GM21528 (cell line): Measurements from ENCODE around the gene WNT9A.

Experiments used
- ATAC-seq: cut with Tn5 transposase; IDR thresholded peaks from one replicate; pipeline ENCODE4 v1.9.1; 2021; ENCODE audit warnings: mild to moderate bottlenecking, moderate library complexity; ENCODE audit not compliant: unreplicated experiment, low FRiP score

WNT9A gene

DNA sequence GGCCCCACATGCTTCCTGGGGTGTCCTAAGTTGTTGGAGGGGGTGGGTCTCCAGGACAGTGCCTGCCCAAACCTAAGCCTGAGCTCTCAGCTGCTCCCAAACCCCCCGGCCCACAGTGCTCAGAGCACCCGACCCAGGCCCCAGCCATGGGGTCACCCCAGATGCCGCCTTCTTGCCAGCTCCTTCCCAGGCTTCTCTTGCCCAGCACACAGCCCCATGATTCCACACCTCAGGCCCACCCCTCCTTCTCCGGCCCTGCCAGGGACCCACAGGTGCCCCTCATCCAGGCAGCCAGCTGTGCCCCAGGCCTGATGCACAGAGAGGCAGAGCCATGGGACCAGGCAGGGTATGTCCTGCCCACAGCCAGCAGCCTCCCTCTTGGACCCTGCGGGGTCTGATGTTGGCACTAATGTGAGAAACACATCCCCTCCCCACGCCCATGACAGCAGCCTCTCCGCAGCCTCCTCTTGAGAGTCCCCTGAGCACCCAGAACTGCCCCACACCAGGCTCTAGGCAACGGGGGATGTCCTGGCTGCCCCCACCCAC is 4.9 kb downstream of the WNT9A start:
- no peak for ATAC-seq

DNA sequence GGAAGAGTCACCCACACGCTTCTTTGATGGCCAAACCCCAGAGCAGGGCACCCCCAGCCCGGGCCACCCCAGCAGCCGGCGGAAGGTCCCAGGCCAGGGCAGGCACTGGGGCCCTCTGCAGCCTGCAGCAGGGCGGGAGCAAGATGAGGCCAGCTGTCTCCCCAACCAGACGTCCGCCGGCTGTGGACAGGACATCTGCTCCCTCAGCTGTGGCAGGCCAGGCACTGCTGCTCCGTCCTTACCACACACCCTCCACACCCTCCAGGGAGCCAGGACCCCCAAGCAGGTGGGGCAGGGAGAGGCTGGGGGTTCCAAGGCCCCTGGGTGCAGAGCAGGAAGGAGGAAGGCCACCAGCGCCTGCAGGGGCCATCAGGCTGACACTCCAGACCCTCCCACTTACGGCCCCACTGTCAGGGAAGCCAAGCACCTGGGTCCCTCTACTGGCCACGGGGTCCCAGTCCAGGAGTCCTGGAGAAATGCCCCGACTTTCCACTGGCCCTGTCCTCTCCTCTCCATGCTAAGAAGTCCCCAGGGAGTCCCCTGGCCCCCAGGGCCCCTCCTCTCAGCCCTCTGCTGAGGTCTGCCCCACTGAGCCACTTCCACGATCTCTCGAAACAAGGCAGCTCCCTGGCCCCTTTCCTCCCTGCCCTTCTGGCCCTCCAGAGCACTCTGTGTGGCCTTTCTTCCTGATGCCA is 5.6 kb downstream of the WNT9A start:
- ATAC-seq: no peak

DNA sequence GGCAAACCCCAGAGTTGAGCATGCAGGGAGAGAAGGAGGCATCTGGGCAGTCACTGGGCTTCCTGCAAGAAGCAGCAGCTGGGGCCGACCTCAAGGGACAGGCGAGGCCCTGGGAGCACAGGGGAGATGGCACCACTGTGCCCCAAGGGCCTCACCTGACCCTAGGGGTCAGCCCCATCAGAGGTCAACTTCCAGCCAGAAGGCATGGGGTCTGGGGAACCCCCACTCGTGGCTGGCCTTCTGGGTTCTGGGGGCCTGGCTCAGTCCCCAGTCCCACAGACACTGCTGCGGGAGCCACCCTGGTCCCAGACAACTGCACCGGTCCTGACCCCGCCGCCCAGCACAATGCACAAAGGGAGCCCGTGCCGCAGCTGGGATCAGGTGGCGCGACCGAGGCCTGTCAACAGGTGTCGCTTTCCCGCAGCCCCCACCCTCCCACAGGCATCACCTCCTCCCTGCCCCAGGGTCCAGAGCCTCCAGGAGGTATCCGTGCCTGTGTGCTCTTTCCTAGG is 6.2 kb downstream of the WNT9A start:
- ATAC-seq: no peak

DNA sequence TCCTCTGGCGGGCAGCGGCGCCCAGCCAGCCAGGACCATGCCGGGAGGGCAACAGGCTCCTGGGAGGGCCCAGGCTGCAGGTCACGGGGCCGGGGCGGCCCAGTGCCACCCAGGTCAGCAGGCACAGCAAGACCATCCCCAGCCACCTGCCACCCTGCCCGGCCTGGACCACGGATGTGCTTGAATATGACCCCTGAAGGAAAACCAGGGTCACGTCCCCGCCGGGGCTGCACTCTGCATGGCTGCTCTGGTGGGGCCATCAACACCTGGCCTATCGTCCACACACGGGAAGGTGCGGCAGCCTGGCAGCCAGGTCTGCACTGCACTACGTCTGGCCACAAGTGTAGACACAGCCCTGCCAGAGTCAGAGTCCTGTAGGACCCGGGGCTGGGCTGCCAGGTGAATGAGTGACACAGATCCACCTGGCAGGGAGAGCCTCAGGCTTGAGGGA is 6.9 kb downstream of the WNT9A start:
- ATAC-seq: no peak

DNA sequence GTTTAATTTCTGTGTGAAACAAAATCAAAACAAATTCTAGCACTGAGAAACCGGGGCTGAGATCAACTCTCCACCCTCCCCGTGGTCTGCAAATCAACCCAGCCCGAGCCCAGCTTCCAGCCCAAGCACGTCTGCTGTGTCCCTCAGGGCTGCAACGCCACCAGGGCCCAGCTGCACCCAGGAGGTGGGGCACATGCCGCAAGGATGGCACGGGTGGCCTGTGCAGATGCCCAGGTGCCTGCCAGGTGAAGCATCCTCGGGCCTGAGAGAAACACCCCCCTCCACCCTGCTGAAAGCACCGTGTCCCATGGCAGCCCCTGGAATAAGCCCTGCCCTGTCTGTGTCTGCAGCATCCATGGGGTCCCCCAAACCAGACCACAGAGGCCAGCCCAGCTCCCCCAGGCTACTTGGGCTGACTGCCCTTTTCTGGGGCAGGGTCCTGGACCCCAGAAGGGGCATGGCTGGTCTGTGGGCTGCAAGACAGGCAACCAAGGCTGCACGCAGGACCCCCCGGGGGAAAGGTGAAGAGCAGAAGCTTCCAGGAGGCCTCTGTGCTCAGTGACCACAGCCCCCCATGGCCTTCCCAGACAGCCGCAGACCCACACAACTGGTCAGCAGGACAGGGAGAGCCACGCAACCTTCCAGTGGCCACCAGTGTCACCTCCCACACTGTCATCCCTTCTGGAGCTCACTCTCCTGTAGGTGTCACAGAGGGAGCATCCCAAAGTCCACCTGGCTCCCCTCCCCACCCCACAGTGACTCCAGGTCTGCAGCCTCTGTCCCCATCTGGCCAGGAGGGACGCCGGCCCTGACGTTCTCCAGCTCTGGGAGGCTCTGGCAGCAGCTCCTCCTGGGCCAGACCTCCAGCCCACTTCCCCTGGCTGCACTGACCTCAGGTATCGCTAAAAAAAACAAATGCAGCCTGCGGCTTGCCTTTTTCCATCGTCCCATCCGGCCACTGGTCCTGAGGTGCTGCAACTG is 7.7 kb downstream of the WNT9A start:
- no peak for ATAC-seq

DNA sequence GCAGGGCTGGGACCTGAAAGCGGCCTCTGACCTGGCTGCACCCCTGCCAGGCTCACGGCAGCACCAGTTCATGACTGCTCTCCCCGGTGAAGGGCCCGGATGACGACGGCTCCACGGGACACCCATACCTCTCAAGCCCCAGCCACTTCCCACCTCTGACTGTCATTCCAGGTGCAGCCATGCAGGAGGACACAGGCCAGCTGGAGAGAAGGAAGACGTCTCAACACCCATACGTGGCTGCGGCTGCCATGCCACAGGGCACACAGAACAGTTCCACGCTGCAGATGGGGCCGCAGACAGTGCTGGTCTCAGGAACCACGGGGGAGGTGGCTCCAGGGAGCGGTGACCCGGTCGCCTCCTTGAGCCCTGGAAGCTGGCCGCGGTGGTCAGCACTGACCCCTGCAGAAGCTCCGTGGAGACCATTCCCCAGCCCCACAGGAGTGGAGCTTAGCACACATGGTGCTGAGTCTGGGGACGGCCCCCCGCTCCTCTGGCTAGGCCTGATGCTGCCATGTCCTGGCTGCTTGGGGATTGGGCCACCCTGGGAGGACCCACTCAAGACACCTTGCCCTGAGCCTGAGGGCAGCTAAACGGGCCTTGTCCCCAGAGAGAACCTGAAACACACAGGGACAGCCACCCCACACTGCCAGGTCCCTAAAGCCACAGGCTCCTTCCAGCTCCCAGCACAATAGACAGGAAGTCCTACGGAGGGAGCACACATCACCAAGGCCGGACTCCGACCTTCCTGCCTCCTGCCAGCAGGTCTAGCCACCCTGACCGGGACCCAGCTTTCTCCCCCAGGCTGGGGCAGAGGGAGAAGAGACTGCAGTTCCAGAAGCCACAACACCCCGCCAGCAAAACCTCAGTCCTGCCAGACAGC is 8.6 kb downstream of the WNT9A start:
- ATAC-seq: no peak

DNA sequence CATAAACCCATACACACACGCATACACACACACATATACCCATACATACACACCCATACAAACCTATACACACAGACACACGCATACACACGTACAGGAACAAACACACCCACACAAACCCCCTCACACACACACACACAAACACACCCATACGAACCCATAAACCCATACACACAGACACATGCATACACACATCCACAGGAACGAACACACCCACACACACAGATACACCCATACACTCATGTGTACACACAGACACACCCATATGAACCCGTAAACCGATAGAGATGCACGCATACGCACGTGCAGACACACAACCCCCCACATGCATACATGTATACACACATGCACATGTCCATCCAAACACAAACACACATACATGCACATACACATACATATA is 9.5 kb downstream of the WNT9A start:
- ATAC-seq: no peak

DNA sequence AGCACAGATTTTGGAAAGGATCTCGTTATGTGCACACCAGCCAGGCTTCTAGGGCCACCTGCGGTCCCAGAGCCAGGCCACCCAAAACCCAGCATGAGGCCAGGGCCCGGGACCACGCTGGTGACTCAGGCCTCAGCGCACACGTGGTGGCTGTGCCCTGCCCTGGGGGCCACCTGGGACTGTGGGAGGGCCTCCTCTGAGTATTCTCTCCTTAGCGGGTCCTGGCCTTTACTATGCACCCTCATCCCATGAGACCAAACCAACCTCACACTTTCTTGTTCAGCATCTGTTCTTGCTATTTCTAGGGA is 9.9 kb downstream of the WNT9A start:
- ATAC-seq: no peak

DNA sequence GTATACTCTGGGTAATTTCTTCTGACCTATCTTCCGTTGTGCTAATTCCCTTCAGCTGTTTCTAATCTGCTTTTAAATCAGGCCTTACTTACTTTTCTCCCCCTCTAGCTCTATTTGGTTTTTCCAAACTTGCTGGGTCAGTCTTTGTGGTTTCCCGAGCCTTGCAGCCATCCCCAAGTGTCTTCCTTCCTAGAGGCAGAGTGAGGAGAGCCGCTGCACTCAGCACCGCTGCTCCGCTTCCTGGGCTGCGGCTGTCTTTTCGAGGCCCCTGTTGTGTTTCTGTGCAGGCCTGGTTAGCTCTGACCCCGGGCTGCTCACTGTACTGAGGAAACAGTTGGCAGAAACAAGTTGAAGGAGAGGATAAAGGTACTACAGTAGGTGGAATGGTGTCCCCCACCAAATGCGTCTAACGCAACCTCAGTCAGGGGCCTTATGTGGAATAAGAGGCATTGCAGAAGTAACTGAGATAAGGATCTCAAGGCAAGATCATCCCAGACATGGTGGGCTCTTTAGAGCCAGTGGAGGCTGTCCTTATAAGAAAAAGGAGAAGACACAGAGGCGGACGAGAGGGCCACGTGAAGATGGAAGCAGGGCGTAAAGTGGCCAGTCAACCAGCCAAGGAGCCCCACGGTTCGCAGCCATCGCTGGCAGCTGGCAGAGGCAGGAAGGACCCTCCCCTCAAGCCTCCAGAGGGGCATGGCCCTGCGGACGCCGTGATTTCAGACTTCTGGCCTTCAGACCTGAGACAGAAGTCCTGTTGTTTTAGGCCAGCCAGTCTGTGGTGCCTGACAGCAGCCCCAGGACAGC is 10.5 kb downstream of the WNT9A start:
- ATAC-seq: no peak

DNA sequence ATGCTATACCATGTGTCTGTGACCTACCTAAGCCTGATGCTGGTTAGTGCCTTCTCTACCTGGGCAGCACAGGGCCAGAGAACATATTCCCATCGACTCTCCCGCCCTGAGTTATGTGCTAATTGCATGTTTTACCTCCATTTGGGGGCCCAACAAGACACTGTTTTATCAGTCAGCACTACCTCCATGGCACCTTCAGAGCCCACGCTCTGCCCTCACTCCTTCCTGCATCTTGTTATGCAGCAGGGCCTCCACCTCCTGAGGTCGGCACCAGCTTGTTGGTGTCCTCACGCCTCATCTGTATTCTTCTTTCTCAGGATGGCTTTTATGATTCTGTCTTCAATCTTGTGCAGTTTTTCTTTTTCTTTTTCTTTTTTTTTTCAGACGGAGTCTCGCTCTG is 11.9 kb downstream of the WNT9A start:
- ATAC-seq: no peak

DNA sequence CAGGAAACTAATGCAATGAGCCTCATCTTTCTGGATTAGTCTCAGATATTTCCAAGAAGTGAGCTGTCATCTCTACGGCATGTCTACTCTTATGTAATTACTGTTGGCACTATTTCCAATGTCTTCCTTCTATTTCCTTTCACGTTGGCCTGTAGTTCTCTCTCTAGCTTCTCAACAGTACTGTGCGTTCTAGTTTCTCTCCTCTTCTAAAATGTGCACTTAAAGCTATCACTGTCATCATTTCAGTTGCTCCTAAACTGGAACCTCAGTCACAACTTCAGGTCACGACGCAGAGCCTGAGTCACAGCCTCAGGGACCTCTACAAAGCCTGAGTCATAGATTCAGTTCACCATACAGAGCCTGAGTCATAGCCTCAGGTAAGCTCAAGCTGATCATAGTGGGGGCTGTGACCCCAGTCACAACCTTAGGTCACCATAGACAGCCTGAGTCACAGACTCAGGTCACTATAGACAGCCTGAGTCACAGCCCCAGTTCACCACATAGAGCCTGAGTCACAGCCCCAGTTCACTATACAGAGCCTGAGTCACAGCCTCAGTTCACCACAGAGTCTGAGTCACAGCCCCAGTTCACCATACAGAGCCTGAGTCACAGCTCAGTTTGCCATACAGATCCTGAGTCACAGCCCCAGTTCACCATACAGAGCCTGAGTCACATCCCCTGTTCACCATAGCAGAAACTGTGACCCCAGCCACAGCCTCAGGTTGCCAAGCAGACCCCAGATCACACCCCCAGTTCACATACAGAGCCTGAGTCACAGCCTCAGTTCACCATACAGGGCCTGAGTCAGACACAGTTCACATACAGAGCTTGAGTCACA is 13.0 kb downstream of the WNT9A start:
- no peak for ATAC-seq

DNA sequence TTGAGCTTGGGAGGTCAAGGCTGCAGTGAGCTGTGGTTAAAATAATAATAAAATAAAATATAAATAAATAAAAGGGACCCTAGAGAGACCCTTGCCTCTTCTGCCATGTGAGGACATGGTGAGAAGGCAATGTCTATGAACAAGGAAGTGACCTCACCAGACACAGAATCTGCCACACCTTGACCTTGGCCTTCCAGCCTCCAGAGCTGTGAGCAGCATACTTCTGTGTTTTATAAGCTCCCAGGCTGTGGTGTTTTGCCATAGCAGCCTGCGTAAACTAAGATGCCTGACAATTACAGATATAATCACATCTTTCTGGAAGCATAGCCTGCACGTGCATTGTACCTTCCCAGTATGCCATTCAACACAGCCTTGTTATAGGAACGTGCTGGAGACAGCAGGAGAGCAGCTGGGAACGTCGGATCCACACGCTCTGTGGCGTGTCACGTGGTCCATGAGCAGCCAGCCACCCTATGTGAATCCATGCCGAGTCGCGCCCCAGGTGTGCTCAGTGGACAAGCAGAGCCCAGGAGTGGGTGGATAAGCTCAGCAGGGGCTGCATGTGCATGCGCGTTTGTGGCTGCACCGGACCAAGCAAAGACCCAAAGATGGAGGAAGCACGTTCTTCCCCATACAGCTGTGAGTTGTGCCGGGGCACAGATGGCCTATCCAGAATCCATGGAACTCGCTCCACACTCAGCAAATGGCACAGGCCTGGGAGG is 17.8 kb downstream of the WNT9A start:
- ATAC-seq: no peak

DNA sequence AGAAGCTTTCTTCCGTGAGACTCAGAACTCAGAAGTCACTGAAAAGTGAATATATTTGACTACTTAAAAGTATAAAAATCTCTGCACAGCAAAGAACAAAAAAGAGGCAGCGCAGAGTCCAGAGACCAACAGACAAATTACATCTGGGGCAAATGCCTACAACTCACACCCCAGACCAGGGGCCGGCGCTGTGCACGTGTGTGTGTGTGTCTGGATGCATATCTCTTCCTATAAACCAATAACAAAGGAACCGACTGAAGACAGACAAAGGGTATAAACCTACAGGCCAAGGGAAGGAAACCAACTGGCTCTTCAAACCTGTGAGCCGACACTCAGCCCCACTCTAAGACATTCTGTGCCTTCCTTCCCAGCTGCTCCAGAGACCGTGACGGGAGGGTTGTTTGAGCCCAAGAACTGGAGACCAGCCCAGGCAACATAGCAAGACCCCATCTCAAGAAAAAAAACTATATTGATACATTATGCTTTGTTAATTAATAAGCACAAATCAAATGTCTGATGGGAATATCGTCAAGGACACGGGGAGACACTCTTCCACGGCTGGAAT is 18.8 kb downstream of the WNT9A start:
- no peak for ATAC-seq

DNA sequence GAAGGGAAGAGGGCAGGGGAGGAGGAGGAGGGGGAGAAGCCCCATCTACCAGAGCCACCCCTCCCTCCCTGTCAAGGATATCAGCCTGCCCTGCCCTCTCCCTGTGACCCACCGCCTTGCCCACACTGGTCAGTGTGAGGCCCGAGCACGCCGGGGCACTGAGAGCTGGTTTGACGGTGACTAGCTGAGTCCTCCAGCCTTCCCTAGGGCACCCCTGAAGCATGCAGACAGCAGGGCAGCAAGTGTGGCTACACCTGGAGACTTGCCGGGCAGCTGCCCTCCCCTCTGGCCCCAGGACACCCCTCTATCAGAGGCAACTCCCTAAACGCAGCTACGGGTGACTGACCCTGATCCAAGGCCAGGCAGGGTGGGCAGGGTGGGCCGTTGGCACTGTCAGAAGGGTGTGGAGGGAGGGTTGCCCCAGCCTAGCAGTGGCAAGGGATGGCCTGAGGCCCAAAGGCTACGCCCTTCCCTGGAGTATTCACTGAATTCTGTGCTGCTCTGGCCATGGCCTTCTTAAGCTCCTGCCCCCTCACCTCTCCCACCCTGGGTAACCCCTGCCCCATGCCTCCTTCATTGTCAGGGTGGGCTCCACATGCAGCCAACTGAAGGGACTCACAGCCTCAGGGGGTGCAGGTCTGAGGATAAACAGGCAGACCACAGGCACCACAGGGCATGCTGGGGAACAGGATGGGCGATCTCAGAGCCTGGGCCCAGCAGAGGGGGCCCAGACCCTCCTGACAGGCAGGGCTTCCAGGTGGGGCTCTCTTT is 19.6 kb downstream of the WNT9A start:
- no peak for ATAC-seq

DNA sequence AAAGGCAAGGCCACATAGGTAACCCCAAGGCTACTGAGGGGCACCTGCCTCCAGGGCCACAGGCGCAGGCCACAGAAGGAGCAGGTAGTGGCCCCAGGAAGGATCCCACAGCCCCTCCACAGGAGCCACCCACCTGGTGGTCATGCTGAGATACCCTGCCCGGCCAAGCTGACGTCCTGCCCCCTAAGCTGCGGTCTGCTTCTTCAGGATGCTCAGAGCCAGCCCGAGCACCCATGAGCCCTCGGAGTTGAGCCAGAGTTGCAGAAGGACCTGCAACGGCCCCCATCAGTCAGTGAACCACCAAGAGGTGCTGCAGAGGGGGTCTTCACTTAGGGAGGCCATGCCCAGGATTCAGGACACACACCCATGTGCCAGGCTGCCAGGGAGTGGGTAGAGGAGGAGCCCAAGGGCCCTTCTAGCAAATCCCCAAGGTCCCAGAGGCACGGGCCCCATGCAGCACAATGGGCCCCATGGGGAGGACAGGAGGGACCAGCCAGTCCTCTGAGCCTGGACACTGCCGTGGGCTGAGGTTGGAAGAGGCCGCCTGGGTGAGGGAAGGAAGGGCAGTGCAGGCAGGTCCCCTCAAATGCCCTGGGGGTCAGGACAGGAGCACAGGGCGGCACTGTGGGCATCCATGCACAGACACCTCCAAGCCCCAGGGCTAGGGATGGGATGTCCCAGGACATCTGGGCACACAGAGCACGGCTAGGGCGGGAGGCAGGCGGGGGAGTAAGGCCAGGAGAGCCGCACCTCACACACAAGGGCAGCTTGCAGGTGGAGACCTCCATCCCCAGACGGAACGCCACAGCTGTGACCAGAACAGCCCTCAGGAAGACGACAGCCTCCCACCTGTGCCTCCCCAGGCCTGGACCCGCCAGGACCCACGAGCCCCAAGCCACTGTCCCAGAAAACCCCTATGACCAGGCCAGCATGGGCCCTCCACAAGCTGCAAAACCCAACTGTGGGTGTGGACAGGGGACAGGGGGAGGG is 20.5 kb downstream of the WNT9A start:
- no peak for ATAC-seq
